Vagina (tissue), 2 donors: ENCODE results near the gene UPF3A. TPM values are rescaled to one million over a fixed set of nuclear protein-coding genes. Genes with fewer than 3 reads are reported as not detected.

Source experiments
- DNase-seq, 2 donors: peaks; one replicate each; pipeline ENCODE4 v3.0.0-alpha.2; 2017; ENCODE audit errors: extremely low spot score in 2 of 2
- H3K27ac ChIP-seq: fragments of 200-600 bp; sonication (generic); one replicate; pipeline ENCODE4 v1.5.1; 2019
- H3K27me3 ChIP-seq: fragments of 200-600 bp; sonication (generic); one replicate; pipeline ENCODE4 v1.5.1; 2019
- H3K36me3 ChIP-seq, 2 donors: fragments of 200-600 bp; sonication (generic); one replicate each; pipeline ENCODE4 v1.5.1; 2017 to 2019
- H3K4me1 ChIP-seq: fragments of 200-600 bp; sonication (generic); one replicate; pipeline ENCODE4 v1.5.1; 2019
- H3K4me3 ChIP-seq, 2 donors: fragments of 200-600 bp; sonication (generic); 1 replicate in 1 of 2; 2 replicates in 1 of 2; pipeline ENCODE4 v1.5.1; 2016 to 2019
- H3K9me3 ChIP-seq: fragments of 200-600 bp; sonication (generic); one replicate; pipeline ENCODE4 v1.5.1; 2019
- CTCF ChIP-seq, 3 experiments: fragments of 450-650 bp in 2 of 3; fragments of 200-600 bp in 1 of 3; sonication (generic) in 1 of 3; IDR thresholded peaks; one replicate each; pipeline ENCODE4 v1.5.1; 2017 to 2019; ENCODE audit warnings: antibody characterized with exemption in 3 of 3, mild to moderate bottlenecking in 2 of 3, moderate library complexity in 2 of 3
- POLR2A ChIP-seq, 2 donors: fragments of 450-650 bp; IDR thresholded peaks; one replicate each; pipeline ENCODE4 v1.6.1; 2017; ENCODE audit warnings: antibody characterized with exemption in 2 of 2, mild to moderate bottlenecking in 2 of 2, moderate library complexity in 2 of 2
- POLR2AphosphoS5 ChIP-seq, 2 donors: sonication (generic); formaldehyde crosslinking; IDR thresholded peaks; one replicate each; pipeline ENCODE4 v1.9.0; 2017; ENCODE audit warnings: antibody characterized with exemption in 2 of 2, mild to moderate bottlenecking in 2 of 2, low read depth in 1 of 2; ENCODE audit not compliant: insufficient read depth in 1 of 2
- intact Hi-C: fragments of 100-400 bp; cut with DNase I; formaldehyde crosslinking; loops from one replicate; pipeline ENCODE4 v1.15.1; 2023
- total RNA-seq: library from RNA; depleted of rRNA; stranded (reverse); fragments of >200 nt; gene quantifications from one replicate; pipeline ENCODE4 v1.2.3, GENCODE V29; 2016

The UPF3A gene
- total RNA-seq, 1 donor from 2014 or later, result 31.2 TPM

GRCh38 chr13:114268344-114269280 is 12.8 kb upstream of the UPF3A start:
- TF ChIP-seq POLR2AphosphoS5 (IDR thresholded peaks at IDR 0.05; ENCODE audit: insufficient read depth in 1 of 2, low read depth in 1 of 2) (no peak), POLR2A (IDR thresholded peaks at IDR 0.05) (no peak), CTCF (IDR thresholded peaks at IDR 0.05) (no peak)
- Histone ChIP-seq H3K36me3 (peaks cover 3 to 80% of the 10 kb centered on the region in 2 donors), H3K27me3 (no peaks in the 10 kb centered on the region), H3K27ac (no peak overlapping the region), H3K9me3 (no peaks in the 10 kb centered on the region), H3K4me3 (no peak overlapping the region), H3K4me1 (no peaks in the 10 kb centered on the region)
- intact Hi-C loops, result no loop called here
- DNase-seq, result no peak

GRCh38 chr13:114269281-114269770 is 12.1 kb upstream of the UPF3A start:
- Histone ChIP-seq H3K4me1 (no peaks in the 10 kb centered on the region), H3K9me3 (no peaks in the 10 kb centered on the region), H3K36me3 (peaks cover 3 to 74% of the 10 kb centered on the region in 2 donors), H3K27me3 (no peaks in the 10 kb centered on the region), H3K27ac (no peak overlapping the region), H3K4me3 (no peak overlapping the region)
- TF ChIP-seq POLR2A (IDR thresholded peaks at IDR 0.05) (no peak), CTCF (IDR thresholded peaks at IDR 0.05) (no peak), POLR2AphosphoS5 (IDR thresholded peaks at IDR 0.05; ENCODE audit: insufficient read depth in 1 of 2, low read depth in 1 of 2) (no peak)
- DNase-seq, result no peak
- intact Hi-C loops, result no loop called here

GRCh38 chr13:114272977-114273376 is 8.4 kb upstream of the UPF3A start:
- Histone ChIP-seq H3K4me1 (no peaks in the 10 kb centered on the region), H3K4me3 (no peak overlapping the region), H3K27ac (no peak overlapping the region), H3K27me3 (no peaks in the 10 kb centered on the region), H3K9me3 (no peaks in the 10 kb centered on the region), H3K36me3 (peaks cover 3 to 41% of the 10 kb centered on the region in 2 donors)
- no peak for DNase-seq
- TF ChIP-seq POLR2A (IDR thresholded peaks at IDR 0.05) (no peak), POLR2AphosphoS5 (IDR thresholded peaks at IDR 0.05; ENCODE audit: insufficient read depth in 1 of 2, low read depth in 1 of 2) (no peak), CTCF (IDR thresholded peaks at IDR 0.05) (no peak)
- intact Hi-C loops, result no loop called here

GRCh38 chr13:114275304-114275703 is 6.1 kb upstream of the UPF3A start:
- Histone ChIP-seq H3K27ac (no peak overlapping the region), H3K9me3 (no peaks in the 10 kb centered on the region), H3K4me3 (no peak overlapping the region), H3K36me3 (peaks cover 3 to 20% of the 10 kb centered on the region in 2 donors), H3K4me1 (peaks cover under 1% of the 10 kb centered on the region), H3K27me3 (no peaks in the 10 kb centered on the region)
- DNase-seq, result no peak
- TF ChIP-seq CTCF (IDR thresholded peaks at IDR 0.05), result no peak
- no peak for TF ChIP-seq POLR2A (IDR thresholded peaks at IDR 0.05)
- intact Hi-C loops, result no loop called here

- H3K36me3 ChIP-seq, result no peaks in the 10 kb centered on the region
- no peak for DNase-seq
- H3K27ac ChIP-seq, result no peak overlapping the region
Measured at GRCh38 chr13:114279146-114279545, 2.3 kb upstream of the UPF3A start.

More at GRCh38 chr13:114279146-114279545, 2.3 kb upstream of the UPF3A start:
- Histone ChIP-seq H3K4me3 (no peak overlapping the region), H3K9me3 (no peaks in the 10 kb centered on the region), H3K27me3 (no peaks in the 10 kb centered on the region), H3K4me1 (peaks cover 26% of the 10 kb centered on the region)
- intact Hi-C loops, result no loop called here
- TF ChIP-seq CTCF (IDR thresholded peaks at IDR 0.05), result no peak
- no peak for TF ChIP-seq POLR2A (IDR thresholded peaks at IDR 0.05)
- no peak for TF ChIP-seq POLR2AphosphoS5 (IDR thresholded peaks at IDR 0.05; ENCODE audit: insufficient read depth in 1 of 2, low read depth in 1 of 2)
